GM19324 (cell line): ENCODE data around the gene CPS1.

Source experiments
- ATAC-seq: cut with Tn5 transposase; IDR thresholded peaks from one replicate; pipeline ENCODE4 v1.9.1; 2021; ENCODE audit warnings: mild to moderate bottlenecking, moderate library complexity; ENCODE audit not compliant: unreplicated experiment, low FRiP score

Gene CPS1

GRCh38 chr2:210598219-210598618 lies 41.8 kb downstream of the CPS1 start:
- no peak for ATAC-seq

GRCh38 chr2:210599476-210599875 lies 43.1 kb downstream of the CPS1 start:
- ATAC-seq = no peak

GRCh38 chr2:210604666-210605065 lies 48.3 kb downstream of the CPS1 start:
- ATAC-seq = no peak

- ATAC-seq = no peak
Measured at GRCh38 chr2:210606001-210606400, 49.6 kb downstream of the CPS1 start.

- ATAC-seq = peak; percentile 73
Measured at GRCh38 chr2:210611466-210611865, 55.1 kb downstream of the CPS1 start.

- no peak for ATAC-seq
Measured at GRCh38 chr2:210616074-210616473, 59.7 kb downstream of the CPS1 start.

- no peak for ATAC-seq
Measured at GRCh38 chr2:210617318-210617717, 60.9 kb downstream of the CPS1 start.

GRCh38 chr2:210617732-210618330 lies 61.4 kb downstream of the CPS1 start:
- peak; percentile 60 for ATAC-seq

- no peak for ATAC-seq
Measured at GRCh38 chr2:210620456-210620855, 64.1 kb downstream of the CPS1 start.

- no peak for ATAC-seq
Measured at GRCh38 chr2:210623506-210623905, 67.1 kb downstream of the CPS1 start.

- ATAC-seq = no peak
Measured at GRCh38 chr2:210626849-210627248, 70.5 kb downstream of the CPS1 start.

GRCh38 chr2:210630873-210631560 lies 74.6 kb downstream of the CPS1 start:
- ATAC-seq = no peak

- ATAC-seq = no peak
Measured at GRCh38 chr2:210633699-210634098, 77.3 kb downstream of the CPS1 start.

- ATAC-seq = no peak
Measured at GRCh38 chr2:210635257-210635656, 78.9 kb downstream of the CPS1 start.

GRCh38 chr2:210642333-210642732 lies 85.9 kb downstream of the CPS1 start:
- no peak for ATAC-seq

- no peak for ATAC-seq
Measured at GRCh38 chr2:210647151-210647550, 90.8 kb downstream of the CPS1 start.

GRCh38 chr2:210654091-210654490 lies 97.7 kb downstream of the CPS1 start:
- no peak for ATAC-seq

GRCh38 chr2:210655229-210655975 lies 99.0 kb downstream of the CPS1 start:
- no peak for ATAC-seq

- ATAC-seq = no peak
Measured at GRCh38 chr2:210657874-210658273, 101.5 kb downstream of the CPS1 start.

GRCh38 chr2:210660751-210661150 lies 104.4 kb downstream of the CPS1 start:
- ATAC-seq = no peak

- no peak for ATAC-seq
Measured at GRCh38 chr2:210662560-210662959, 106.2 kb downstream of the CPS1 start.

- no peak for ATAC-seq
Measured at GRCh38 chr2:210663631-210664089, 107.3 kb downstream of the CPS1 start.
